ENCODE data around the gene LHX2. TPM values are rescaled to one million over a fixed set of nuclear protein-coding genes. Genes with fewer than 3 reads are reported as not detected.

Gene LHX2
- polyA plus RNA-seq, 1 of the 3 experiments (the other 2 are of a cell fraction), result not detected

DNA sequence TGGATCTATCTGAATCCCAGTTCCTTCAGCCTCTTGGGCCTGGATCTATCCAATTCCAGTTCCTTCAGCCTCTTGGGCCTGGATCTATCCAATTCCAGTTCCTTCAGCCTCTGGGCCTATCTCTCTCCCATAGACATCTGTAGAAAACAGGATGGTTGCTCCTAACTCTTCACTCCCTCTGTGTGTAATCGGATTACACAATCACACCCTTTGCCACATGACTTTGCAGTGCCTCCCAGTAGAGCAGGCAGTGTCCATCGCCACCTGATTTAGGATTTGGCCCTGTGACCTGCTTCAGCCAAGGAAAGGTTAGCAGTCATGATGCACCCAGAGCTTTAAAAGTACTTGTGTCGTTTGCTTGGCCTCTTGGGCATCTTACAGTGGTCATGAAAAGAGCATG lies 56.7 kb downstream of the LHX2 start:
- no peaks in the 10 kb centered on the region for H3K36me3 ChIP-seq (replicated peaks in 1 of 2; ENCODE audit: control insufficient read depth in 1 of 2, insufficient read depth in 2 of 2, low read length in 1 of 2)
- H3K9me2 ChIP-seq, result no peaks in the 10 kb centered on the region
- DNase-seq, result no peak
- TF ChIP-seq FOXJ3 (CRISPR knock-in tag; IDR thresholded peaks at IDR 0.05), result no peak
- TF ChIP-seq RAD21 (IDR thresholded peaks at IDR 0.05; ENCODE audit: low read length), result no peak
- TF ChIP-seq ZBTB33 (IDR thresholded peaks at IDR 0.05; ENCODE audit: borderline replicate concordance, low read depth), result no peak
- TF ChIP-seq RFX5 (IDR thresholded peaks at IDR 0.05; ENCODE audit: low read length), result no peak
- no peaks in the 10 kb centered on the region for H3K79me2 ChIP-seq (ENCODE audit: insufficient read depth)
- ChIA-PET CTCF (interaction anchor here (1.5 kb wide), 1 partner anchor 21 kb away, joined by 3 read pairs; no protein-coding TSS in a partner anchor), POLR2A (no interaction called here)
- H3K4me3 ChIP-seq (ENCODE audit: low read depth in 2 of 2, low read length in 1 of 2), result no peak overlapping the region
- no peak overlapping the region for H3K4me2 ChIP-seq
- H3K9ac ChIP-seq, result no peak overlapping the region
- no peaks in the 10 kb centered on the region for H3F3A ChIP-seq (replicated peaks; ENCODE audit: insufficient read depth)
- no peak overlapping the region for H3K27ac ChIP-seq (ENCODE audit: low read depth in 2 of 2, low read length in 1 of 2)
- no peaks in the 10 kb centered on the region for H3K4me1 ChIP-seq (ENCODE audit: control insufficient read depth in 1 of 2, insufficient read depth in 2 of 2, low read depth in 1 of 2, low read length in 1 of 2)
- no peaks in the 10 kb centered on the region for H3K9me3 ChIP-seq
- peaks cover 14% of the 10 kb centered on the region; the same call in 1 of the 2 replicates for H3K27me3 ChIP-seq (ENCODE audit: insufficient read depth)
- H4K20me1 ChIP-seq (ENCODE audit: insufficient read depth), result no peaks in the 10 kb centered on the region
- WGBS (ENCODE audit: low lambda C conversion rate), result 66% methylated on average over 3 of the region's 3 CpGs
- no peak overlapping the region for H2AFZ ChIP-seq (ENCODE audit: low read depth)

DNA sequence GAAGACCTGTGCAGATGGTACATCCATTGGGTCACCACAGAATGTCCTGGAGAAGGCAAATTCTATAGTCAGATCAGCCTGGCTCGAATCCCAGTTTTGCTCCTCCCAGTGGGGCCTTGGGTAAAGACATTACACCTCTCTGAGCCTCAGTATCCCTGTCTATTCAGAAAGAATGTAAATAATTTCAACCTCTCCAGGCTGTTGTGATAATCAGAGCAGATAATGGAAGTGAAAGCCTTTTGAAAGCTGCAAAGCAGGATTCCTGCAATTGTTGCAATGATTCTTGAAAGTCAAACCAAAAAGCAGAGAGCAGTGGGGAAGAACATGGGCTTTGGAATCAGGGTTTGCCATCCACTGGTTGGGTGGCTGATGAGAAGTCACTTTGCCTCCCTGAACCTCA lies 63.2 kb downstream of the LHX2 start:
- CTCF ChIA-PET, result no interaction called here
- H3K27ac ChIP-seq (ENCODE audit: low read depth in 2 of 2, low read length in 1 of 2), result no peak overlapping the region
- WGBS (ENCODE audit: low lambda C conversion rate), result 0% methylated on average over 1 of the region's 1 CpG
- no peak for DNase-seq
- H3K79me2 ChIP-seq (ENCODE audit: insufficient read depth), result no peaks in the 10 kb centered on the region
- H3K36me3 ChIP-seq (replicated peaks in 1 of 2; ENCODE audit: control insufficient read depth in 1 of 2, insufficient read depth in 2 of 2, low read length in 1 of 2), result no peaks in the 10 kb centered on the region
- no peaks in the 10 kb centered on the region for H3K9me2 ChIP-seq
- peaks cover 21% of the 10 kb centered on the region for H3K27me3 ChIP-seq (ENCODE audit: insufficient read depth)
- H3K9ac ChIP-seq, result no peak overlapping the region
- H2AFZ ChIP-seq (ENCODE audit: low read depth), result no peak overlapping the region
- no peak overlapping the region for H3K4me2 ChIP-seq
- TF ChIP-seq, protein P1, sequence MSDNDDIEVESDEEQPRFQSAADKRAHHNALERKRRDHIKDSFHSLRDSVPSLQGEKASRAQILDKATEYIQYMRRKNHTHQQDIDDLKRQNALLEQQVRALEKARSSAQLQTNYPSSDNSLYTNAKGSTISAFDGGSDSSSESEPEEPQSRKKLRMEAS (IDR thresholded peaks at IDR 0.05; ENCODE audit: low read depth), result no peak
- TF ChIP-seq FOXM1 (IDR thresholded peaks at IDR 0.05; ENCODE audit: low read depth), result no peak
- TF ChIP-seq RXRA (IDR thresholded peaks at IDR 0.05; ENCODE audit: borderline replicate concordance, low read depth), result no peak
- TF ChIP-seq NFIC (IDR thresholded peaks at IDR 0.05; ENCODE audit: borderline replicate concordance), result no peak
- no peaks in the 10 kb centered on the region for H3K9me3 ChIP-seq
- no peaks in the 10 kb centered on the region for H3F3A ChIP-seq (replicated peaks; ENCODE audit: insufficient read depth)
- no peak overlapping the region for H3K4me3 ChIP-seq (ENCODE audit: low read depth in 2 of 2, low read length in 1 of 2)
- POLR2A ChIA-PET, result no interaction called here
- no peaks in the 10 kb centered on the region for H4K20me1 ChIP-seq (ENCODE audit: insufficient read depth)
- no peaks in the 10 kb centered on the region for H3K4me1 ChIP-seq (ENCODE audit: control insufficient read depth in 1 of 2, insufficient read depth in 2 of 2, low read depth in 1 of 2, low read length in 1 of 2)

- POLR2A ChIA-PET, result no interaction called here
- Histone ChIP-seq H3K9me2 (no peaks in the 10 kb centered on the region), H3F3A (replicated peaks; ENCODE audit: insufficient read depth) (no peaks in the 10 kb centered on the region), H3K79me2 (ENCODE audit: insufficient read depth) (no peaks in the 10 kb centered on the region), H4K20me1 (ENCODE audit: insufficient read depth) (no peaks in the 10 kb centered on the region), H3K9me3 (no peaks in the 10 kb centered on the region), H3K36me3 (replicated peaks in 1 of 2; ENCODE audit: control insufficient read depth in 1 of 2, insufficient read depth in 2 of 2, low read length in 1 of 2) (no peaks in the 10 kb centered on the region), H3K9ac (no peak overlapping the region), H3K27me3 (ENCODE audit: insufficient read depth) (peaks cover 21% of the 10 kb centered on the region), H3K4me2 (no peak overlapping the region), H3K4me3 (ENCODE audit: low read depth in 2 of 2, low read length in 1 of 2) (no peak overlapping the region), H2AFZ (ENCODE audit: low read depth) (no peak overlapping the region), H3K4me1 (ENCODE audit: control insufficient read depth in 1 of 2, insufficient read depth in 2 of 2, low read depth in 1 of 2, low read length in 1 of 2) (no peaks in the 10 kb centered on the region), H3K27ac (ENCODE audit: low read depth in 2 of 2, low read length in 1 of 2) (no peak overlapping the region)
- 52% methylated on average over 3 of the region's 3 CpGs for WGBS (ENCODE audit: low lambda C conversion rate)
- CTCF ChIA-PET, result no interaction called here
- no peak for TF ChIP-seq FOXM1 (IDR thresholded peaks at IDR 0.05; ENCODE audit: low read depth)
- no peak for TF ChIP-seq EZH2phosphoT487 (IDR thresholded peaks at IDR 0.05; ENCODE audit: borderline replicate concordance, low read depth)
- TF ChIP-seq, protein P2, sequence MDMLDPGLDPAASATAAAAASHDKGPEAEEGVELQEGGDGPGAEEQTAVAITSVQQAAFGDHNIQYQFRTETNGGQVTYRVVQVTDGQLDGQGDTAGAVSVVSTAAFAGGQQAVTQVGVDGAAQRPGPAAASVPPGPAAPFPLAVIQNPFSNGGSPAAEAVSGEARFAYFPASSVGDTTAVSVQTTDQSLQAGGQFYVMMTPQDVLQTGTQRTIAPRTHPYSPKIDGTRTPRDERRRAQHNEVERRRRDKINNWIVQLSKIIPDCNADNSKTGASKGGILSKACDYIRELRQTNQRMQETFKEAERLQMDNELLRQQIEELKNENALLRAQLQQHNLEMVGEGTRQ (IDR thresholded peaks at IDR 0.05; ENCODE audit: borderline replicate concordance, low read depth, low read length), result no peak
- TF ChIP-seq, protein P3, sequence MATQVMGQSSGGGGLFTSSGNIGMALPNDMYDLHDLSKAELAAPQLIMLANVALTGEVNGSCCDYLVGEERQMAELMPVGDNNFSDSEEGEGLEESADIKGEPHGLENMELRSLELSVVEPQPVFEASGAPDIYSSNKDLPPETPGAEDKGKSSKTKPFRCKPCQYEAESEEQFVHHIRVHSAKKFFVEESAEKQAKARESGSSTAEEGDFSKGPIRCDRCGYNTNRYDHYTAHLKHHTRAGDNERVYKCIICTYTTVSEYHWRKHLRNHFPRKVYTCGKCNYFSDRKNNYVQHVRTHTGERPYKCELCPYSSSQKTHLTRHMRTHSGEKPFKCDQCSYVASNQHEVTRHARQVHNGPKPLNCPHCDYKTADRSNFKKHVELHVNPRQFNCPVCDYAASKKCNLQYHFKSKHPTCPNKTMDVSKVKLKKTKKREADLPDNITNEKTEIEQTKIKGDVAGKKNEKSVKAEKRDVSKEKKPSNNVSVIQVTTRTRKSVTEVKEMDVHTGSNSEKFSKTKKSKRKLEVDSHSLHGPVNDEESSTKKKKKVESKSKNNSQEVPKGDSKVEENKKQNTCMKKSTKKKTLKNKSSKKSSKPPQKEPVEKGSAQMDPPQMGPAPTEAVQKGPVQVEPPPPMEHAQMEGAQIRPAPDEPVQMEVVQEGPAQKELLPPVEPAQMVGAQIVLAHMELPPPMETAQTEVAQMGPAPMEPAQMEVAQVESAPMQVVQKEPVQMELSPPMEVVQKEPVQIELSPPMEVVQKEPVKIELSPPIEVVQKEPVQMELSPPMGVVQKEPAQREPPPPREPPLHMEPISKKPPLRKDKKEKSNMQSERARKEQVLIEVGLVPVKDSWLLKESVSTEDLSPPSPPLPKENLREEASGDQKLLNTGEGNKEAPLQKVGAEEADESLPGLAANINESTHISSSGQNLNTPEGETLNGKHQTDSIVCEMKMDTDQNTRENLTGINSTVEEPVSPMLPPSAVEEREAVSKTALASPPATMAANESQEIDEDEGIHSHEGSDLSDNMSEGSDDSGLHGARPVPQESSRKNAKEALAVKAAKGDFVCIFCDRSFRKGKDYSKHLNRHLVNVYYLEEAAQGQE (IDR thresholded peaks at IDR 0.05; ENCODE audit: low read depth, low read length), result no peak
- TF ChIP-seq GATA2 (CRISPR knock-in tag; IDR thresholded peaks at IDR 0.05), result no peak
- TF ChIP-seq YY1 (IDR thresholded peaks at IDR 0.05; ENCODE audit: low read depth), result no peak
- TF ChIP-seq FOSL2 (IDR thresholded peaks at IDR 0.05; ENCODE audit: borderline replicate concordance, low read depth), result no peak
- no peak for TF ChIP-seq TEAD4 (IDR thresholded peaks at IDR 0.05; ENCODE audit: borderline replicate concordance, insufficient read depth)
- TF ChIP-seq CHD2 (IDR thresholded peaks at IDR 0.05; ENCODE audit: low read length, partially characterized antibody), result no peak
- no peak for TF ChIP-seq POLR2AphosphoS5 (IDR thresholded peaks at IDR 0.05; ENCODE audit: low read depth, low read length)
- DNase-seq, result no peak
These were observed 64.2 kb downstream of the LHX2 start for GRCh38 chr9:124075761-124076160.
